GM21786 (cell line): Measurements from ENCODE around the gene VAV1.

Experiments used
- ATAC-seq: cut with Tn5 transposase; IDR thresholded peaks from one replicate; pipeline ENCODE4 v1.9.1; 2021; ENCODE audit not compliant: unreplicated experiment

VAV1 gene

GRCh38 chr19:6886277-6886897 is 113.9 kb downstream of the VAV1 start:
- no peak for ATAC-seq

GRCh38 chr19:6887316-6887715 is 114.8 kb downstream of the VAV1 start, which contains the start of gene ADGRE1:
ADGRE1 (plus strand) TSS chr19:6887579; CDS start chr19:6887609, 30 bp downstream.
- no peak for ATAC-seq

GRCh38 chr19:6888967-6889366 is 116.5 kb downstream of the VAV1 start:
- ATAC-seq, result no peak

- no peak for ATAC-seq
These were observed 117.9 kb downstream of the VAV1 start for GRCh38 chr19:6890401-6890913.

GRCh38 chr19:6890938-6891337 is 118.4 kb downstream of the VAV1 start:
- no peak for ATAC-seq

- ATAC-seq, result no peak
These were observed 119.4 kb downstream of the VAV1 start for GRCh38 chr19:6891761-6892385.

GRCh38 chr19:6894313-6894712 is 121.8 kb downstream of the VAV1 start:
- ATAC-seq, result no peak

- no peak for ATAC-seq
These were observed 130.9 kb downstream of the VAV1 start for GRCh38 chr19:6903446-6903845.

GRCh38 chr19:6906559-6907060 is 134.1 kb downstream of the VAV1 start:
- ATAC-seq, result no peak
